HUES6 (cell line): ENCODE data around the gene CYP1B1.

Experiments
- H3K27ac ChIP-seq: 2 replicates; pipeline ENCODE4 v1.7.0; 2013; ENCODE audit warnings: low read depth, mild to moderate bottlenecking, low read length, inconsistent platforms
- H3K27me3 ChIP-seq: 2 replicates; pipeline ENCODE4 v1.6.1; 2013; ENCODE audit warnings: low read length; ENCODE audit not compliant: control insufficient read depth, insufficient read depth
- H3K36me3 ChIP-seq: 2 replicates; pipeline ENCODE4 v1.6.1; 2013; ENCODE audit warnings: low read length; ENCODE audit not compliant: control insufficient read depth, insufficient read depth
- H3K4me1 ChIP-seq: 2 replicates; pipeline ENCODE4 v1.6.1; 2013; ENCODE audit warnings: low read length; ENCODE audit not compliant: control insufficient read depth, insufficient read depth
- H3K4me3 ChIP-seq: 2 replicates; pipeline ENCODE4 v1.5.1; 2013; ENCODE audit warnings: low read depth, low read length
- H3K9ac ChIP-seq: one replicate; pipeline ENCODE4 v1.6.1; 2013; ENCODE audit warnings: mild to moderate bottlenecking, low read length
- H3K9me3 ChIP-seq: 2 replicates; pipeline ENCODE4 v1.6.1; 2013; ENCODE audit warnings: low read depth, low read length; ENCODE audit not compliant: control insufficient read depth, insufficient read depth

Gene CYP1B1

GRCh38 chr2:38074058-38074763, 1.7 kb downstream of the CYP1B1 start:
- peak overlapping the region; percentile 15 for H3K9ac ChIP-seq

GRCh38 chr2:38073211-38074057, 2.5 kb downstream of the CYP1B1 start:
- H3K9me3 ChIP-seq, result no peaks in the 10 kb centered on the region
- no peaks in the 10 kb centered on the region; the same call in 1 of the 2 replicates for H3K36me3 ChIP-seq
- peak overlapping the region; percentile 60 for H3K4me3 ChIP-seq
- peaks cover 22% of the 10 kb centered on the region for H3K4me1 ChIP-seq
- H3K27ac ChIP-seq, result no peak overlapping the region
- no peak overlapping the region for H3K9ac ChIP-seq
- H3K27me3 ChIP-seq, result peaks cover 47% of the 10 kb centered on the region

More at GRCh38 chr2:38074058-38074763, 1.7 kb downstream of the CYP1B1 start:
- peaks cover 47% of the 10 kb centered on the region for H3K27me3 ChIP-seq
- no peaks in the 10 kb centered on the region; the same call in 1 of the 2 replicates for H3K36me3 ChIP-seq
- no peaks in the 10 kb centered on the region for H3K9me3 ChIP-seq
- no peak overlapping the region for H3K27ac ChIP-seq
- H3K4me1 ChIP-seq, result peaks cover 29% of the 10 kb centered on the region
- peak overlapping the region; percentile 60 for H3K4me3 ChIP-seq

GRCh38 chr2:38070438-38070837, 5.5 kb downstream of the CYP1B1 start:
- Histone ChIP-seq H3K27me3 (peaks cover 32% of the 10 kb centered on the region), H3K36me3 (no peaks in the 10 kb centered on the region; the same call in 1 of the 2 replicates), H3K9ac (no peak overlapping the region), H3K4me1 (peaks cover 17% of the 10 kb centered on the region), H3K4me3 (no peak overlapping the region), H3K9me3 (no peaks in the 10 kb centered on the region), H3K27ac (no peak overlapping the region)

- Histone ChIP-seq H3K4me3 (no peak overlapping the region), H3K4me1 (peaks cover 2% of the 10 kb centered on the region; the same call in 1 of the 2 replicates), H3K9me3 (no peaks in the 10 kb centered on the region), H3K27ac (no peak overlapping the region), H3K27me3 (peaks cover 10% of the 10 kb centered on the region), H3K9ac (no peak overlapping the region), H3K36me3 (no peaks in the 10 kb centered on the region; the same call in 1 of the 2 replicates)
Observed at GRCh38 chr2:38068234-38068633, 7.7 kb downstream of the CYP1B1 start.

GRCh38 chr2:38066421-38067115, 9.4 kb downstream of the CYP1B1 start:
- Histone ChIP-seq H3K27ac (no peak overlapping the region), H3K36me3 (no peaks in the 10 kb centered on the region; the same call in 1 of the 2 replicates), H3K9ac (no peak overlapping the region), H3K27me3 (no peaks in the 10 kb centered on the region), H3K9me3 (no peaks in the 10 kb centered on the region), H3K4me3 (no peak overlapping the region), H3K4me1 (no peaks in the 10 kb centered on the region)

- Histone ChIP-seq H3K4me1 (no peaks in the 10 kb centered on the region), H3K27me3 (no peaks in the 10 kb centered on the region), H3K9me3 (no peaks in the 10 kb centered on the region), H3K4me3 (no peak overlapping the region), H3K36me3 (no peaks in the 10 kb centered on the region), H3K27ac (no peak overlapping the region), H3K9ac (no peak overlapping the region)
Observed at GRCh38 chr2:38065502-38066135, 10.3 kb downstream of the CYP1B1 start.

- Histone ChIP-seq H3K27ac (no peak overlapping the region), H3K36me3 (no peaks in the 10 kb centered on the region), H3K9me3 (no peaks in the 10 kb centered on the region), H3K27me3 (no peaks in the 10 kb centered on the region), H3K9ac (no peak overlapping the region), H3K4me3 (no peak overlapping the region), H3K4me1 (no peaks in the 10 kb centered on the region)
Observed at GRCh38 chr2:38064801-38065501, 11.0 kb downstream of the CYP1B1 start.

- H3K27ac ChIP-seq, result no peak overlapping the region
- H3K27me3 ChIP-seq, result no peaks in the 10 kb centered on the region
- no peaks in the 10 kb centered on the region for H3K4me1 ChIP-seq
Observed at GRCh38 chr2:38060236-38061018, 15.5 kb downstream of the CYP1B1 start.

GRCh38 chr2:38057651-38058410, 18.1 kb downstream of the CYP1B1 start:
- Histone ChIP-seq H3K9ac (no peak overlapping the region), H3K27ac (no peak overlapping the region), H3K27me3 (no peaks in the 10 kb centered on the region), H3K9me3 (no peaks in the 10 kb centered on the region), H3K4me3 (no peak overlapping the region), H3K36me3 (no peaks in the 10 kb centered on the region), H3K4me1 (no peaks in the 10 kb centered on the region)

More at GRCh38 chr2:38060236-38061018, 15.5 kb downstream of the CYP1B1 start:
- Histone ChIP-seq H3K9me3 (no peaks in the 10 kb centered on the region), H3K36me3 (no peaks in the 10 kb centered on the region), H3K9ac (no peak overlapping the region), H3K4me3 (no peak overlapping the region)
